Activated CD8-positive, alpha-beta T cell treated with anti-CD3 and anti-CD28 coated beads for 36 hours (primary cell): Measurements from ENCODE around the gene C9orf40. TPM values are rescaled to one million over a fixed set of nuclear protein-coding genes. Genes with fewer than 3 reads are reported as not detected.

Experiments used
- ATAC-seq: fragments of 200-7000 bp; cut with Tn5 transposase; one replicate; pipeline ENCODE4 v1.10.0; 2021; ENCODE audit warnings: mild to moderate bottlenecking, moderate library complexity
- CTCF ChIA-PET: fragments of 350-600 bp; sonication (Branson Sonifier 250); formaldehyde crosslinking; loops from one replicate; lab custom pipeline; 2021; ENCODE audit warnings: antibody characterized with exemption; lab: Charles Lee
- POLR2A ChIA-PET: fragments of 350-600 bp; sonication (Branson Sonifier 250); formaldehyde crosslinking; loops from one replicate; lab custom pipeline; 2021; ENCODE audit warnings: antibody characterized with exemption; lab: Charles Lee
- DNase-seq: peaks from one replicate; pipeline ENCODE4 v3.0.0-alpha.2; 2020
- H3K27ac Mint-ChIP-seq: one replicate; pipeline ENCODE4 v1.8.0; 2021; ENCODE audit warnings: mild to moderate bottlenecking, mixed read lengths
- H3K27me3 Mint-ChIP-seq: one replicate; pipeline ENCODE4 v1.8.0; 2021; ENCODE audit warnings: mixed read lengths
- H3K36me3 Mint-ChIP-seq: one replicate; pipeline ENCODE4 v1.8.0; 2021; ENCODE audit warnings: low read depth, mixed read lengths
- H3K4me1 Mint-ChIP-seq: one replicate; pipeline ENCODE4 v1.8.0; 2021; ENCODE audit warnings: low read depth, mixed read lengths
- H3K4me3 Mint-ChIP-seq: one replicate; pipeline ENCODE4 v1.8.0; 2021; ENCODE audit warnings: mild to moderate bottlenecking, moderate library complexity, mixed read lengths
- H3K9me3 Mint-ChIP-seq: one replicate; pipeline ENCODE4 v1.8.0; 2021; ENCODE audit warnings: mixed read lengths
- CTCF ChIP-seq: fragments of 200-600 bp; IDR thresholded peaks from one replicate; pipeline ENCODE4 v1.8.0; 2022; ENCODE audit warnings: antibody characterized with exemption, mild to moderate bottlenecking
- intact Hi-C: fragments of 100-400 bp; cut with micrococcal nuclease; formaldehyde crosslinking; loops from one replicate; pipeline ENCODE4 v1.10.0; 2022
- total RNA-seq, 2 experiments: library from RNA; stranded (reverse); gene quantifications; one replicate each; pipeline ENCODE4 v1.2.3, GENCODE V29; 2021

The C9orf40 gene
- total RNA-seq, 2 experiments from 2014 or later: 18.6 to 20.9 TPM

GRCh38 chr9:74973714-74974113 is 21.0 kb upstream of the C9orf40 start:
- Mint-ChIP-seq H3K36me3 (peaks cover 40% of the 10 kb centered on the region), H3K27me3 (no peaks in the 10 kb centered on the region), H3K9me3 (peaks cover 8% of the 10 kb centered on the region), H3K4me1 (peaks cover 12% of the 10 kb centered on the region), H3K27ac (no peak overlapping the region), H3K4me3 (no peak overlapping the region)
- TF ChIP-seq CTCF: no peak
- CTCF ChIA-PET: no interaction called here
- ATAC-seq: no peak
- POLR2A ChIA-PET: no interaction called here
- no peak for DNase-seq
- intact Hi-C loops: no loop called here

- peaks cover 14% of the 10 kb centered on the region for H3K9me3 Mint-ChIP-seq
- ATAC-seq: no peak
- peaks cover 33% of the 10 kb centered on the region for H3K36me3 Mint-ChIP-seq
- H3K4me1 Mint-ChIP-seq: no peaks in the 10 kb centered on the region
- ChIA-PET CTCF (interaction anchor here (2.1 kb wide), 1 partner anchor 11 kb away, joined by 10 read pairs; the partner anchor contains the start of gene C9orf40), POLR2A (no interaction called here)
- H3K27me3 Mint-ChIP-seq: no peaks in the 10 kb centered on the region
- TF ChIP-seq CTCF: no peak
- DNase-seq: no peak
- intact Hi-C loops: no loop called here
- H3K4me3 Mint-ChIP-seq: no peak overlapping the region
- no peak overlapping the region for H3K27ac Mint-ChIP-seq
Measured at GRCh38 chr9:74963056-74963455, 10.3 kb upstream of the C9orf40 start.

GRCh38 chr9:74961496-74961895 is 8.8 kb upstream of the C9orf40 start:
- no peaks in the 10 kb centered on the region for H3K4me1 Mint-ChIP-seq
- no peak for DNase-seq
- no peaks in the 10 kb centered on the region for H3K27me3 Mint-ChIP-seq
- no peak overlapping the region for H3K4me3 Mint-ChIP-seq
- no peak for TF ChIP-seq CTCF
- POLR2A ChIA-PET: no interaction called here
- intact Hi-C loops: no loop called here
- peaks cover 14% of the 10 kb centered on the region for H3K9me3 Mint-ChIP-seq
- H3K36me3 Mint-ChIP-seq: peaks cover 29% of the 10 kb centered on the region
- ATAC-seq: no peak
- H3K27ac Mint-ChIP-seq: no peak overlapping the region
- CTCF ChIA-PET: interaction anchor here (2.1 kb wide), 1 partner anchor 9 kb away, joined by 10 read pairs; the partner anchor contains the start of gene C9orf40

GRCh38 chr9:74960561-74960960 is 7.8 kb upstream of the C9orf40 start:
- Mint-ChIP-seq H3K27me3 (no peaks in the 10 kb centered on the region), H3K27ac (no peak overlapping the region), H3K36me3 (peaks cover 29% of the 10 kb centered on the region), H3K9me3 (peaks cover 14% of the 10 kb centered on the region), H3K4me3 (no peak overlapping the region), H3K4me1 (no peaks in the 10 kb centered on the region)
- CTCF ChIA-PET: no interaction called here
- DNase-seq: no peak
- no peak for ATAC-seq
- intact Hi-C loops: no loop called here
- no peak for TF ChIP-seq CTCF
- POLR2A ChIA-PET: no interaction called here

- Mint-ChIP-seq H3K36me3 (peaks cover 26% of the 10 kb centered on the region), H3K9me3 (peaks cover 12% of the 10 kb centered on the region), H3K27ac (no peak overlapping the region), H3K27me3 (no peaks in the 10 kb centered on the region), H3K4me1 (peaks cover 8% of the 10 kb centered on the region), H3K4me3 (no peak overlapping the region)
- intact Hi-C loops: no loop called here
- no peak for TF ChIP-seq CTCF
- ChIA-PET CTCF (no interaction called here), POLR2A (no interaction called here)
- DNase-seq: no peak
- ATAC-seq: no peak
Measured at GRCh38 chr9:74958587-74958986, 5.9 kb upstream of the C9orf40 start.
